ENCODE measurements around the gene TMEM121. TPM values are rescaled to one million over a fixed set of nuclear protein-coding genes. Genes with fewer than 3 reads are reported as not detected.

The TMEM121 gene
- total and polyA plus RNA-seq, 5 donors from 2014 or later = 1.8 to 5.8 (median 3.7) TPM

GRCh38 chr14:105533811-105534498 lies 7.6 kb downstream of the TMEM121 start:
- no peaks in the 10 kb centered on the region for H3K27me3 ChIP-seq (ENCODE audit: control insufficient read depth, insufficient read depth, low read length)
- Mint-ChIP-seq H3K27me3 (peaks cover 16% of the 10 kb centered on the region), H3K27ac (no peak overlapping the region), H3K4me1 (peaks cover 0 to 10% (median 0%) of the 10 kb centered on the region in 4 donors), H3K4me3 (peak overlapping the region in 1 of 4 donors; percentile 76), H3K9me3 (peaks cover 0 to 3% (median 0%) of the 10 kb centered on the region in 7 donors), H3K36me3 (no peaks in the 10 kb centered on the region)
- H3K36me3 ChIP-seq (ENCODE audit: control insufficient read depth, insufficient read depth, low read length) = no peaks in the 10 kb centered on the region
- H3K9me3 ChIP-seq (ENCODE audit: control insufficient read depth in 2 of 2, low read length in 2 of 2) = no peaks in the 10 kb centered on the region
- H3K4me1 ChIP-seq (ENCODE audit: control insufficient read depth, insufficient read depth, low read length, poor library complexity, severe bottlenecking) = peaks cover 21% of the 10 kb centered on the region
- DNase-seq (no peak), ATAC-seq (ENCODE audit: low read depth in 2 of 2) (no peak)
- H3K4me3 ChIP-seq (ENCODE audit: low read depth, low read length) = no peak overlapping the region
- H3K27ac ChIP-seq (ENCODE audit: insufficient read depth, low read length, poor library complexity, severe bottlenecking) = no peak overlapping the region

GRCh38 chr14:105534586-105534985 lies 8.2 kb downstream of the TMEM121 start:
- no peaks in the 10 kb centered on the region for H3K9me3 ChIP-seq (ENCODE audit: control insufficient read depth in 2 of 2, low read length in 2 of 2)
- DNase-seq (no peak), ATAC-seq (ENCODE audit: low read depth in 2 of 2) (no peak)
- Mint-ChIP-seq H3K27ac (no peak overlapping the region), H3K36me3 (no peaks in the 10 kb centered on the region), H3K4me1 (peaks cover 0 to 7% (median 0%) of the 10 kb centered on the region in 4 donors), H3K9me3 (peaks cover 0 to 3% (median 0%) of the 10 kb centered on the region in 7 donors), H3K27me3 (peaks cover 18% of the 10 kb centered on the region), H3K4me3 (peak overlapping the region in 1 of 4 donors; percentile 21)
- no peaks in the 10 kb centered on the region for H3K27me3 ChIP-seq (ENCODE audit: control insufficient read depth, insufficient read depth, low read length)
- no peaks in the 10 kb centered on the region for H3K36me3 ChIP-seq (ENCODE audit: control insufficient read depth, insufficient read depth, low read length)
- no peak overlapping the region for H3K4me3 ChIP-seq (ENCODE audit: low read depth, low read length)
- no peak overlapping the region for H3K27ac ChIP-seq (ENCODE audit: insufficient read depth, low read length, poor library complexity, severe bottlenecking)
- peaks cover 14% of the 10 kb centered on the region for H3K4me1 ChIP-seq (ENCODE audit: control insufficient read depth, insufficient read depth, low read length, poor library complexity, severe bottlenecking)

- no peaks in the 10 kb centered on the region for H3K36me3 Mint-ChIP-seq
- H3K4me3 Mint-ChIP-seq = no peak overlapping the region
- H3K27me3 Mint-ChIP-seq = peaks cover 13% of the 10 kb centered on the region
- no peaks in the 10 kb centered on the region for H3K9me3 ChIP-seq (ENCODE audit: control insufficient read depth in 2 of 2, low read length in 2 of 2)
- ATAC-seq (ENCODE audit: low read depth in 2 of 2) (no peak), DNase-seq (no peak)
- H3K27ac ChIP-seq (ENCODE audit: insufficient read depth, low read length, poor library complexity, severe bottlenecking) = no peak overlapping the region
- H3K9me3 Mint-ChIP-seq = peaks cover 0 to 1% (median 0%) of the 10 kb centered on the region in 7 donors
- H3K4me3 ChIP-seq (ENCODE audit: low read depth, low read length) = no peak overlapping the region
- H3K4me1 Mint-ChIP-seq = peaks cover 0 to 7% (median 0%) of the 10 kb centered on the region in 4 donors
- peaks cover 6% of the 10 kb centered on the region for H3K4me1 ChIP-seq (ENCODE audit: control insufficient read depth, insufficient read depth, low read length, poor library complexity, severe bottlenecking)
- H3K27ac Mint-ChIP-seq = no peak overlapping the region
- no peaks in the 10 kb centered on the region for H3K36me3 ChIP-seq (ENCODE audit: control insufficient read depth, insufficient read depth, low read length)
- H3K27me3 ChIP-seq (ENCODE audit: control insufficient read depth, insufficient read depth, low read length) = no peaks in the 10 kb centered on the region
These were observed 9.7 kb downstream of the TMEM121 start for GRCh38 chr14:105536051-105536450.

- H3K4me1 Mint-ChIP-seq = peaks cover 0 to 6% (median 0%) of the 10 kb centered on the region in 4 donors
- no peaks in the 10 kb centered on the region for H3K9me3 ChIP-seq (ENCODE audit: control insufficient read depth in 2 of 2, low read length in 2 of 2)
- no peaks in the 10 kb centered on the region for H3K27me3 ChIP-seq (ENCODE audit: control insufficient read depth, insufficient read depth, low read length)
- peaks cover 0 to 2% (median 0%) of the 10 kb centered on the region in 7 donors for H3K9me3 Mint-ChIP-seq
- H3K4me3 ChIP-seq (ENCODE audit: low read depth, low read length) = no peak overlapping the region
- H3K36me3 Mint-ChIP-seq = no peaks in the 10 kb centered on the region
- peaks cover 13% of the 10 kb centered on the region for H3K27me3 Mint-ChIP-seq
- no peaks in the 10 kb centered on the region for H3K36me3 ChIP-seq (ENCODE audit: control insufficient read depth, insufficient read depth, low read length)
- peak overlapping the region in 1 of 3 donors; percentile 25 for H3K27ac Mint-ChIP-seq
- no peak overlapping the region for H3K4me3 Mint-ChIP-seq
- H3K4me1 ChIP-seq (ENCODE audit: control insufficient read depth, insufficient read depth, low read length, poor library complexity, severe bottlenecking) = peaks cover 6% of the 10 kb centered on the region
- ATAC-seq (ENCODE audit: low read depth in 2 of 2) = no peak
- no peak for DNase-seq
- no peak overlapping the region for H3K27ac ChIP-seq (ENCODE audit: insufficient read depth, low read length, poor library complexity, severe bottlenecking)
These were observed 10.6 kb downstream of the TMEM121 start for GRCh38 chr14:105536691-105537579.

- Histone ChIP-seq H3K27ac (ENCODE audit: insufficient read depth, low read length, poor library complexity, severe bottlenecking) (no peak overlapping the region), H3K9me3 (ENCODE audit: control insufficient read depth in 2 of 2, low read length in 2 of 2) (peaks cover 0 to under 1% of the 10 kb centered on the region in 2 experiments), H3K4me3 (ENCODE audit: low read depth, low read length) (no peak overlapping the region), H3K36me3 (ENCODE audit: control insufficient read depth, insufficient read depth, low read length) (no peaks in the 10 kb centered on the region), H3K27me3 (ENCODE audit: control insufficient read depth, insufficient read depth, low read length) (no peaks in the 10 kb centered on the region), H3K4me1 (ENCODE audit: control insufficient read depth, insufficient read depth, low read length, poor library complexity, severe bottlenecking) (peaks cover 6% of the 10 kb centered on the region)
- Mint-ChIP-seq H3K9me3 (peaks cover 0 to 2% (median 0%) of the 10 kb centered on the region in 7 donors), H3K4me1 (peaks cover 0 to 2% (median 0%) of the 10 kb centered on the region in 4 donors), H3K27ac (peak overlapping the region in 1 of 3 donors; percentile 84), H3K36me3 (no peaks in the 10 kb centered on the region), H3K27me3 (peaks cover 13% of the 10 kb centered on the region), H3K4me3 (no peak overlapping the region)
- DNase-seq (peak; percentile 44 to 61 (median 55)), ATAC-seq (ENCODE audit: low read depth in 2 of 2) (peak; percentile 73 to 77)
These were observed 11.4 kb downstream of the TMEM121 start for GRCh38 chr14:105537580-105538474.

GRCh38 chr14:105538481-105539049 lies 12.2 kb downstream of the TMEM121 start:
- Mint-ChIP-seq H3K36me3 (no peaks in the 10 kb centered on the region), H3K4me1 (peaks cover 0 to 2% (median 0%) of the 10 kb centered on the region in 4 donors), H3K27ac (no peak overlapping the region), H3K27me3 (peaks cover 18% of the 10 kb centered on the region), H3K4me3 (no peak overlapping the region), H3K9me3 (peaks cover 0 to 2% (median 0%) of the 10 kb centered on the region in 7 donors)
- Histone ChIP-seq H3K36me3 (ENCODE audit: control insufficient read depth, insufficient read depth, low read length) (no peaks in the 10 kb centered on the region), H3K4me3 (ENCODE audit: low read depth, low read length) (no peak overlapping the region), H3K27ac (ENCODE audit: insufficient read depth, low read length, poor library complexity, severe bottlenecking) (no peak overlapping the region), H3K27me3 (ENCODE audit: control insufficient read depth, insufficient read depth, low read length) (peaks cover 2% of the 10 kb centered on the region), H3K4me1 (ENCODE audit: control insufficient read depth, insufficient read depth, low read length, poor library complexity, severe bottlenecking) (peaks cover 6% of the 10 kb centered on the region), H3K9me3 (ENCODE audit: control insufficient read depth in 2 of 2, low read length in 2 of 2) (peaks cover 0 to 6% of the 10 kb centered on the region in 2 experiments)
- no peak for DNase-seq
- no peak for ATAC-seq (ENCODE audit: low read depth in 2 of 2)

- Histone ChIP-seq H3K4me1 (ENCODE audit: control insufficient read depth, insufficient read depth, low read length, poor library complexity, severe bottlenecking) (peaks cover 6% of the 10 kb centered on the region), H3K9me3 (ENCODE audit: control insufficient read depth in 2 of 2, low read length in 2 of 2) (peaks cover 0 to 6% of the 10 kb centered on the region in 2 experiments), H3K36me3 (ENCODE audit: control insufficient read depth, insufficient read depth, low read length) (no peaks in the 10 kb centered on the region), H3K4me3 (ENCODE audit: low read depth, low read length) (no peak overlapping the region), H3K27ac (ENCODE audit: insufficient read depth, low read length, poor library complexity, severe bottlenecking) (no peak overlapping the region), H3K27me3 (ENCODE audit: control insufficient read depth, insufficient read depth, low read length) (peaks cover 8% of the 10 kb centered on the region)
- ATAC-seq (ENCODE audit: low read depth in 2 of 2) = no peak
- H3K36me3 Mint-ChIP-seq = no peaks in the 10 kb centered on the region
- no peak overlapping the region for H3K27ac Mint-ChIP-seq
- peaks cover 18% of the 10 kb centered on the region for H3K27me3 Mint-ChIP-seq
- peaks cover 0 to 2% (median 1%) of the 10 kb centered on the region in 7 donors for H3K9me3 Mint-ChIP-seq
- no peak overlapping the region for H3K4me3 Mint-ChIP-seq
- DNase-seq = no peak
- peaks cover 0 to 2% (median 0%) of the 10 kb centered on the region in 4 donors for H3K4me1 Mint-ChIP-seq
These were observed 14.4 kb downstream of the TMEM121 start for GRCh38 chr14:105540811-105541210.

Measured in CD4-positive, CD25-positive, alpha-beta regulatory T cell (primary cell).